Neural cell (in vitro differentiated cells): ENCODE data around the gene TBCC. TPM values are rescaled to one million over a fixed set of nuclear protein-coding genes. Genes with fewer than 3 reads are reported as not detected.
"Not testable (repeated sequence)": the region's sequence is repeated elsewhere in the genome, so short reads cannot be mapped to it uniquely, and the experiment has no call there.

ENCODE experiments used
- H2AFZ ChIP-seq: fragments of 200-600, 300-800 bp; sonication (generic), shearing (Covaris generic); 2 replicates; pipeline ENCODE4 v1.6.0; 2014; ENCODE audit warnings: low read depth, mild to moderate bottlenecking, antibody characterized with exemption, low read length, moderate library complexity
- H3F3A ChIP-seq: fragments of 200-600 bp; shearing (Covaris generic); 2 replicates; pipeline ENCODE4 v1.6.1; 2016; ENCODE audit warnings: mild to moderate bottlenecking, moderate library complexity, mixed read lengths, antibody characterized with exemption, low read length; ENCODE audit not compliant: insufficient read depth, poor library complexity, severe bottlenecking
- H3K27ac ChIP-seq: fragments of 200-600, 300-800 bp; sonication (generic), shearing (Covaris generic); 2 replicates; pipeline ENCODE4 v1.5.1; 2014; ENCODE audit warnings: mild to moderate bottlenecking, low read length, moderate library complexity
- H3K27me3 ChIP-seq: fragments of 300-800, 200-600 bp; sonication (generic), shearing (Covaris generic); 2 replicates; pipeline ENCODE4 v1.6.0; 2014; ENCODE audit warnings: mild to moderate bottlenecking, low read depth, low read length, moderate library complexity; ENCODE audit not compliant: insufficient read depth
- H3K36me3 ChIP-seq: fragments of 300-800, 200-600 bp; sonication (generic), shearing (Covaris generic); 2 replicates; pipeline ENCODE4 v1.5.1; 2014; ENCODE audit warnings: mild to moderate bottlenecking, antibody characterized with exemption, low read length, moderate library complexity; ENCODE audit not compliant: insufficient read depth
- H3K4me2 ChIP-seq: fragments of 300-800, 200-600 bp; sonication (generic), shearing (Covaris generic); 2 replicates; pipeline ENCODE4 v1.6.0; 2014; ENCODE audit warnings: mild to moderate bottlenecking, low read length
- H3K4me3 ChIP-seq: fragments of 300-800, 200-600 bp; sonication (generic), shearing (Covaris generic); 2 replicates; pipeline ENCODE4 v1.5.1; 2014; ENCODE audit warnings: mild to moderate bottlenecking, low read length, moderate library complexity
- H3K79me2 ChIP-seq: fragments of 200-600 bp; shearing (Covaris generic); replicated peaks from 2 replicates; pipeline ENCODE4 v1.6.0; 2014; ENCODE audit warnings: mild to moderate bottlenecking, low read length, moderate library complexity; ENCODE audit not compliant: insufficient read depth
- H3K9ac ChIP-seq: fragments of 300-800, 200-600 bp; sonication (generic), shearing (Covaris generic); 2 replicates; pipeline ENCODE4 v1.6.1; 2016; ENCODE audit warnings: mild to moderate bottlenecking, low read length, mixed read lengths
- H3K9me2 ChIP-seq: fragments of 200-600 bp; shearing (Covaris generic); 2 replicates; pipeline ENCODE4 v1.6.1; 2016; ENCODE audit warnings: mild to moderate bottlenecking, low read length, mixed read lengths; ENCODE audit not compliant: insufficient read depth
- H3K9me3 ChIP-seq: fragments of 200-600, 300-800 bp; sonication (generic), shearing (Covaris generic); 2 replicates; pipeline ENCODE4 v1.6.1; 2016; ENCODE audit warnings: mild to moderate bottlenecking, mixed run types, low read length, moderate library complexity, mixed read lengths
- H4K20me1 ChIP-seq: fragments of 200-600 bp; shearing (Covaris generic); 2 replicates; pipeline ENCODE4 v1.6.1; 2016; ENCODE audit warnings: mild to moderate bottlenecking, mixed run types; ENCODE audit not compliant: insufficient read depth
- CTCF ChIP-seq: fragments of 450-650 bp; IDR thresholded peaks from 2 replicates; pipeline ENCODE4 v1.5.1; 2014; ENCODE audit warnings: antibody characterized with exemption, mild to moderate bottlenecking, moderate library complexity; ENCODE audit not compliant: poor library complexity, severe bottlenecking
- EP300 ChIP-seq: fragments of 450-650 bp; conservative IDR thresholded peaks from 2 replicates; pipeline ENCODE4 v1.6.1; 2014; ENCODE audit warnings: antibody characterized with exemption, mild to moderate bottlenecking, moderate library complexity; ENCODE audit not compliant: poor library complexity, severe bottlenecking
- EZH2 ChIP-seq: fragments of 200-600, 300-800 bp; shearing (Covaris generic), sonication (generic); IDR thresholded peaks from 2 replicates; pipeline ENCODE4 v1.6.1; 2014; ENCODE audit warnings: antibody characterized with exemption, low read length, borderline replicate concordance, mild to moderate bottlenecking; ENCODE audit not compliant: insufficient read depth, poor library complexity, severe bottlenecking
- MXI1 ChIP-seq: fragments of 450-650 bp; conservative IDR thresholded peaks from 2 replicates; pipeline ENCODE4 v1.6.1; 2014; ENCODE audit warnings: antibody characterized with exemption, mild to moderate bottlenecking; ENCODE audit not compliant: poor library complexity, severe bottlenecking
- POLR2AphosphoS5 ChIP-seq: IDR thresholded peaks from 2 replicates; pipeline ENCODE4 v1.6.1; 2012
- RAD21 ChIP-seq: fragments of 450-650 bp; conservative IDR thresholded peaks from 2 replicates; pipeline ENCODE4 v1.6.1; 2014; ENCODE audit warnings: antibody characterized with exemption, mild to moderate bottlenecking, moderate library complexity
- REST ChIP-seq: IDR thresholded peaks from 2 replicates; pipeline ENCODE4 v1.6.1; 2012; ENCODE audit warnings: borderline replicate concordance
- SMC3 ChIP-seq: fragments of 450-650 bp; conservative IDR thresholded peaks from 2 replicates; pipeline ENCODE4 v1.6.1; 2014; ENCODE audit warnings: antibody characterized with exemption, mild to moderate bottlenecking, moderate library complexity; ENCODE audit not compliant: poor library complexity
- TAF1 ChIP-seq: IDR thresholded peaks from 2 replicates; pipeline ENCODE4 v1.6.1; 2012; ENCODE audit warnings: low read depth
- polyA plus RNA-seq: library from polyadenylated mRNA; depleted of rRNA; stranded (reverse); fragments of >200 nt; gene quantifications from 2 replicates; pipeline ENCODE4 v1.2.3, GENCODE V29; 2014

The TBCC gene
- polyA plus RNA-seq, 1 donor from 2014 or later: 112 TPM

DNA sequence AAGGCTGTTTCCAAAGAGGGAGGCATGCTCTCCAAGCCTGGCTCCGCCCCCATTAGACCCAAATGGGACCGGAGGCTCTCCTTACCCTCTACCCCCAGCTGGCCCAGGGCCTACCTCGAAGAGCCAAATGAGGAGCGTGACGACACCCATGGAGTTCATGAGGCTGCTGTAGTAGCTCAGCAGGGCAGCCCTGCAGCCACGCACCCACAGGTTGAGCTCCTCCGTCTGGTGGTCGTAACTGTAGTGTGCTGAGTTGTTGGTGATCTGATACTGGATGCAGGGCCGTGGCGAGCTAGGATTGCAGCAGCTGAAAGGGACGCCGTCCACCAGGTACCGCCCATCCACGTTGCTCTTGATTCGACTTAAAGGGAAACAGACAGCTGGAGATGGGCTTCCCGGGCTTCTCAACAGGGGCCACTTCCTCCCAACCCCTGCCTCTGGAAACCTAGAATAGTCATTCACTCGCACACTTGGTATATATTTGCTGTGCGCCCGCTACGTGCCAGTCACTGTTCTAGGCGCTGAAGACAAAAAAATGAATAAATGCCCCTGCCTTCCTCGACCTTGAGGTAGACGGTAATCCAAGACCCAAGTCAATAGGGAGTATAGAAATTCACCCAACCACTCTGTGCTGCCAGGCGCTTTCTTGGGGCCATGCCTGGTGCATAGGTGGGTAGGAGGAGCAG lies 41.5 kb downstream of the TBCC start:
- Histone ChIP-seq H3K36me3 (no peaks in the 10 kb centered on the region), H3F3A (no peaks in the 10 kb centered on the region), H3K4me3 (no peak overlapping the region), H3K4me2 (no peak overlapping the region), H3K27me3 (no peaks in the 10 kb centered on the region), H3K9me2 (no peaks in the 10 kb centered on the region), H3K9ac (no peak overlapping the region), H3K27ac (no peak overlapping the region), H2AFZ (no peak overlapping the region), H3K9me3 (no peaks in the 10 kb centered on the region), H4K20me1 (no peaks in the 10 kb centered on the region), H3K79me2 (no peaks in the 10 kb centered on the region)
- TF ChIP-seq CTCF: no peak
- TF ChIP-seq RAD21: no peak
- no peak for TF ChIP-seq POLR2AphosphoS5
- TF ChIP-seq SMC3: no peak
- no peak for TF ChIP-seq TAF1
- no peak for TF ChIP-seq EP300
- TF ChIP-seq REST: no peak
- TF ChIP-seq EZH2: no peak
- no peak for TF ChIP-seq MXI1

GRCh38 chr6:42702786-42703185 lies 43.1 kb downstream of the TBCC start:
- not testable (repeated sequence) for H2AFZ ChIP-seq, H3F3A ChIP-seq, H3K9ac ChIP-seq, H3K4me2 ChIP-seq, H4K20me1 ChIP-seq, H3K9me2 ChIP-seq, H3K27me3 ChIP-seq, H3K9me3 ChIP-seq, H3K27ac ChIP-seq, H3K79me2 ChIP-seq, H3K36me3 ChIP-seq, H3K4me3 ChIP-seq

GRCh38 chr6:42702200-42702599 lies 43.7 kb downstream of the TBCC start:
- Histone ChIP-seq H3K9me3 (no peaks in the 10 kb centered on the region), H3K9ac (no peak overlapping the region), H3K27me3 (no peaks in the 10 kb centered on the region), H3F3A (no peaks in the 10 kb centered on the region), H2AFZ (no peak overlapping the region), H3K79me2 (no peaks in the 10 kb centered on the region), H4K20me1 (no peaks in the 10 kb centered on the region), H3K9me2 (no peaks in the 10 kb centered on the region), H3K4me3 (no peak overlapping the region), H3K27ac (no peak overlapping the region), H3K36me3 (no peaks in the 10 kb centered on the region), H3K4me2 (no peak overlapping the region)
- TF ChIP-seq CTCF (no peak), TAF1 (no peak), EP300 (no peak), RAD21 (no peak), SMC3 (no peak), REST (no peak), POLR2AphosphoS5 (no peak), MXI1 (no peak), EZH2 (no peak)
